DMS79 treated with DMSO at 0.1 percent for 48 hours (cell line): Measurements from ENCODE around the gene PAX5.

Experiments
- DNase-seq: peaks from one replicate; lab custom pipeline; 2025; lab: John Stamatoyannopoulos, UW

The PAX5 gene

GRCh38 chr9:36932198-36932597 is 101.9 kb downstream of the PAX5 start:
- DNase-seq, result no peak

DNA sequence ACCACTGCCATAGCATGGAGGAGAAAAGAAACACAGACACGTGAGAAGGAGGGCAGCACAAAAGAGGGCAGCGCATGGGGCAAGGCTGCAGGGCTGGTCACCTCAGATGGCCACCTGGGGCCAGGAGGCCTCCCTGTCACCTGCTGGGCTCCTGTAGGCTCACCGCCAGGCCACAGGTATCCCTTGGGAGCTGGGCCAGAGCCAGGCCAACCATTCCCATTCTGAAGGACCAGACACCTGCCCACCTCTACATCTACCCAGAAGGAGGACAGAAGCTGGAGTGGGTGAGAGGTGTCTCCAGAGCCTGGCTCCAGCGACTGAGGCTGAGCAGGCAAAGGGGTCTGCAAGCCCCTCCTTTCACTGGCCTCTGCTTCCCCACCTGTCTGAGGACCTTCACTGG is 103.1 kb downstream of the PAX5 start:
- DNase-seq, result no peak

DNA sequence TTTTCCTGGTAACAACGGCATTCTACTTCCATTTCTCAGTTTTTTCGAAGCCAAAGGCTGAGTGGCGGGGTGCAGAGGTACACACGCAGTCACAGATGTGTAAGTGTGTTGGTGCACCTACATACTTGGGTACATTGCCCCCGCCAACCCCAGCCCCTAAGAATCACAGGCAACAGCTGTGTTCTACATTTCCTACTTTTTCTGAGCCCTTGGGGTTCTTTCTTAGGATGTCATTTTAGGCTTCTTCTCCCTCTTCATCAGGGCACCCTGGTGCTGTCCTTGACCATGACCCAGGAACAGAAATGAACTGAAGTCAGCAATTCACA is 104.8 kb downstream of the PAX5 start:
- DNase-seq, result no peak

DNA sequence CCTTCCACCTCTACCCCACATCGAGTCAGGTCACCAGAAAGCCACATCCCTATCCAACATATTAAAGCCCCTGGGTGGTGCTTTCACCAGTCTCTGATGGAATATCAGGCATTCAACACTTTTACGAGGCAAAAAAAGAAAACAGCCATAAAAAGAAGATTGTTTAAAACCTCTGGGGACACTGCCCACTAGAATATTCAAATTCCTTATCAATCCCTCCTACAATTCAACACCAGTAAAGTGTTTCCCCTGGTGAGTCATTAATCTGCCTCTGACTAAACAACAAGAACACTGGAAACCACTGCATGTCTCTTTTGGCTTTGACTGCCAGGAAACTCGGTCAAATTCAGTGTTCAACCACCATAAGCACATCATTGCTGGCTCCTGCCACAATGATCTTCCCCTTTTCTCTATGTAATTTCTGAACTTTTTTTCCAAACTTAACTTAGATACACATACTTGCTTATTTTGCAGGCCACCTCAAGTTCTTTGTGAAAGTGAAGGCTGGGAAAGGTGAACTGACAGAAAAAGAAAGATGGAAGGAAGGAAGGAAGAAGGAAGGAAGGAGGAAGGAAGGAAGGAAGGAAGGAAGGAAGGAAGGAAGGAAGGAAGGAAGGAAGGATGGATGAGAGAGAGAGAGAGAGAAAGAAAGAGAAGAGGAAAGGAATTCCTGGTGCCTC is 105.3 kb downstream of the PAX5 start:
- DNase-seq, result no peak

- DNase-seq, result no peak
Measured at GRCh38 chr9:36928210-36928609, 105.9 kb downstream of the PAX5 start.

GRCh38 chr9:36924757-36925432 is 109.2 kb downstream of the PAX5 start:
- DNase-seq, result no peak

GRCh38 chr9:36924071-36924470 is 110.0 kb downstream of the PAX5 start:
- no peak for DNase-seq

- no peak for DNase-seq
Measured at GRCh38 chr9:36923025-36923625, 110.9 kb downstream of the PAX5 start.

DNA sequence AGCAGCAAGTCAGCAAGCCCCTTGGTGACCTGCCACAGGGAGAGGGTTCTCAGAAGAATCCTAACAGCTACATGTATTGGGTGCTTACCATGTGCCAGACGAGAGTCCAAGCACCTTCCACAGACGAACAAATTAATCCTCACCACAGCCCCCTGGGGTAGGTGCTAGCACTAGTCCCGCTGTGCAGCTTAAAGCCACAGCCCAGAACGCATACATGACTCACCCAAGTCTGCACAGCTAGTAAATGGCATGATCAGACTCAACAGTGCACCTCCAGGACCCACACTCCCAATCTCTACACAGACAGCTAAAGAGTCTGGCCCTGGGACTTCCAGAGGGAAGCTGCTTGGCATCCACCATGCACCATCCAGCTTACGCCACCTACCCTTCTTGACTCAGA is 111.5 kb downstream of the PAX5 start:
- no peak for DNase-seq

- DNase-seq, result peak; percentile 10
Measured at GRCh38 chr9:36914212-36914577, 119.9 kb downstream of the PAX5 start.

GRCh38 chr9:36913393-36914211 is 120.5 kb downstream of the PAX5 start:
- DNase-seq, result no peak

DNA sequence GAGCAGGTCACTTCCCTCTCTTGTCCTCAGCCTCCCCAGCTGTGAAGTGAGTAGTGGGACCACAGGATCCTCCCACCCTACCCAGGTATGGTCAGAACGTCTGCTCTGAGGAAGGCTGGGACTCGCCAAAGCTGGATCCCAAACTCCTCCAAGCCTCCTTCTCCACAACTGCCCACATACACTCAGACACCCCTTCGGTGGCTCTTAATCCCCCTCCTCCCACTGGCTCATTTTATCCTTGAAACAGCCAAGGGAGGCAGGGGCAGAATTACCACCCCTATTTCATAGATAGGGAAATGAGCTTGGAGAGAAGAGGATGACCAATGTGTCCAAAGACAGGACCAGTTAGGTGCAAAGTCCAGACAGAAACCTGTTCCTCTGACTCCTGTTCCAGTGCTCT is 121.4 kb downstream of the PAX5 start:
- DNase-seq, result no peak

DNA sequence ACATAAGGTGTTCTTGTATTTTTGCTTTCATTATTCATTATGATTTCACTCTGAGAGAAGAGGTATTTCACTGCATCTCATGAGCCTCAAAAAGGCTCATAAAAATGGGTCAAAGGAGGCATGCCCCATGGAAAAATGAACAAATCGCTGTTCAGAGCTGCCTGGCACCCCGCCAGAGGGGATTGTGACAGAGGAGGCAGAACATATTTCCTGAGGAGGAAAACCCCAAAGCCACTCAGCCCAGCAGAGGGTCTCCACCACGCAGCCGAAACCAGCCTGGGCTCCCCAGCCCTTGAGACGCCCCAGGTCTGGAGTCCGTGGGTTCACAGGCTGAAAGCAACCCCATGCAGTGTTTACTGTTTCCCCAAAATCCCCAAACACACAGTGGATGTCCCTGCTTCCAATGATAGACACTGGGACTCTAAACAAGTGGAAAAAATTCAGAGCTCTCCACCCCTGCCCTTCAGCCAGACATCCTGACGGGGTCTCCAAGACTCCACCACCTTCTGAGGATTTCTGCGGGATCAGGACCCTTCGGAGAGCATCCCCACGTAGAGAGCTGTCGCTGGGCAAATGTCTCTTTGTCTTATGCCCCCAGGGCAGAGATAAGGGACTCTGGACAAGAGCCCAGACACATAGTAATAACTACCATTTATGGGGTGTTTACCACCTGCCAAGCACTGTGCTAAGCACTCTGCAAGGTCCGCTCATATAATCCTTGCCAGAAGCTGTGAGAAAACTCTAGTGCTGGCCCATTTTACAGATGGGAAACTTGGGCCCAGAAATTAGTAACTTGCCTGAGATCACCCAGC is 122.3 kb downstream of the PAX5 start:
- DNase-seq, result no peak

- DNase-seq, result no peak
Measured at GRCh38 chr9:36911037-36911436, 123.0 kb downstream of the PAX5 start.

GRCh38 chr9:36906492-36906891 is 127.6 kb downstream of the PAX5 start:
- DNase-seq, result no peak

- DNase-seq, result no peak
Measured at GRCh38 chr9:36905101-36906066, 128.7 kb downstream of the PAX5 start.

DNA sequence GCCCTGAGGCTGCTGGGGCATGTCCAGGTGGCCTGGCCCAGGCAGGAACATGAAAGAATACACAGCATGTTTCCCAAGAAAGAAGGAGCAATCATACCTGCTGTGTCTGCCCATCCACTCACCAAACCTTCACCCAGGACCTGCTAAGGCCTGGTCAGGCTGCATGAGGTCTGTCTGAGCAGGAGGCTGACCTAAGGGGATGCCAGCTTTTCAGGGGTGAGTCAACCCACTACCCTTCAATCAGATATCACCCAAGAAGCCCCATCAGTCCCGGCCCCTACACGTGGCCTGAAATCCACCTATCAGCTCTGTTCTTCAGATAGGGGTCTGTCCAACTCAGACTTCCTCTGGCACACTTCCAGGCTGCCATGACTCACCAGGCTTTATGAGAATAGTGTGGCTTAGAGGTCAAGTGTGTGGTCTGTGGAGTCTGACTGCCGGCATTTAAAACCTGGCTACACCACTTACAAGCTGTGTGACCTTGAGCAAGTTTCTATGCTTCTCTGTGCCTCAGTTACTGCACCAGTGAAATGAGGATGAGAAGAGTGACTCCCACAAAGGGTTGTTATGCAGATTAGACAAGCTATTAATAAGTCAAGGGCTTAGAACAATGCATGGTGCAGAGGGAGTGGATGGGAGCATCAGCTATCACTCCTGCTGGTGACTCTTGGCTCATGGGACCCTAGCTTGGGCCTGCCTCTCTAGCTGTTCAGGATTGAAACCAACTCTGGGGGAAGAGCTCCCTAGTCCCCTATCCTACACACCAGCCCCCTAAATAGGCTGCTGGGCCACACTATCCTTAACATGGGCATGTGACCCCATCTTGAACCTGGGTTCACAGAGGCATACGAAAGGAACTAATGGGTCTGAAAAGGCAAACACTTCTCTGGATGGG is 130.3 kb downstream of the PAX5 start:
- peak; percentile 14 for DNase-seq

DNA sequence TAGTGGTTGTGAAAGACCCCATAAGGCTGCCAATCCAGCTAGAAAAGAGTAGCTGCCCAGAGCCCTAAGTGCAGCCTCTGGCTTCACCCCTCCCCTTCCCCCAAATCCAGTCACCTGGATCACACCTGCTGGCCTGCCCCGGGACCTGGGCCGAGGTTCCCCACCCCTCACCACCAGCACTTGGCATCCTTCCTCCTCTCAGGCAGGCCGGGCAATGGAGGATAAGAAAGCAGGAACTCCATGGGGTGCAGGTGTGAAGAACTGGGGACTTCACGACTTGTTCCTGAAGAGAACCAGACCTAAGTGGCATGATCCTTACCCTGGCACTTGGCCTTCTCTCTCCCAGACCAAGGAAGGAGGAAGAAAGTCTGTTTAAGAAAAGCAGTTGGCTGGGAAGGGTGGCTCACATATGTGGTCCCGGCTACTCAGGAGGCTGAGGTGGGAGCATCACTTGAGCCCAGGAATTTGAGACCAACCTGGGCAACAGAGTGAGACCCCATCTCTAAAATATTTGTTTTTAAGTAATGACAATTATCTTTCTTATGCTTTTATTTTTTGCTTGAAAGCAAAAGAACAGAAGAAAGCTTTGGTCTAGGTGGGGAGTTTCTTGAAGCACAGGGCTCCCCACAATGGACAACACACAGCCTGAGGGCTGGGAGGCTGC is 131.1 kb downstream of the PAX5 start:
- DNase-seq, result no peak

DNA sequence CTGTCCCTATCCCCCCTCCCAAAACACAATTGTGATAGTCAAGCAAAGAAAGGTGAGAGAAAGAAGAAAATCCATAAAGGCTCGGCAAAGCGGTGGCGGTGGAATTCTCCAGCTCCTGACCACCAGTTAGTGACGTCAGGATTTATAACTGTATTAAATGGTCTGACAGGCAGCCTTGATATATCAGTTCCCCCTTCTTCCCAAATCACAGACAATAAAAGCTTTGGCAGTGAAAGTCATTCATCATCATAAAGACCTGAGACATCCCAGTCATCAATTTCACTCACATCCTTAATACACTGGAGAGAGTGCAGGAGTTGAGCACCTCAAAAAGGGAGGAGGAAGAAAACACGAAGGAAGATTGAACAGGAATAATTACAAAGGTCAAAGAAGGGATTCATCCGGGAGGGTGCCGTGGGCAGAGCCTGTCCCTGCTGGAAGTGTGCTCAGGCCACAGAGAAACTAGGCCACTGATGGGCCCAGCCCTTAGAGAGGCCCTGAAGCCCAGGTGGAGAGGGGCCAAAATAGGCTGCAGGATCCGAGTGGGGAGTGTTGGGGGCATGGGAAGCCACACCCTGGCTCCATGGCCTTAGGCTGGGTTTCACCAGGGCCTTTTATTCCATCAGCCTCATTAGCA is 131.9 kb downstream of the PAX5 start:
- DNase-seq, result no peak
